Mesothelial cell of epicardium (in vitro differentiated cells): ENCODE data around the gene SEMA5B. TPM values are rescaled to one million over a fixed set of nuclear protein-coding genes. Genes with fewer than 3 reads are reported as not detected.

Experiments
- DNase-seq, 2 experiments: peaks; one replicate each; pipeline ENCODE4 v3.0.0; 2021; ENCODE audit warnings: low spot score in 2 of 2; ENCODE audit not compliant: unreplicated experiment in 2 of 2
- H3K27ac Mint-ChIP-seq: 2 replicates; pipeline ENCODE4 v1.8.0; 2021; ENCODE audit warnings: mixed read lengths
- H3K27me3 Mint-ChIP-seq: 2 replicates; pipeline ENCODE4 v1.8.0; 2021; ENCODE audit warnings: low read depth, mixed read lengths
- H3K36me3 Mint-ChIP-seq: 2 replicates; pipeline ENCODE4 v1.8.0; 2021; ENCODE audit warnings: mixed read lengths
- H3K4me1 Mint-ChIP-seq: 2 replicates; pipeline ENCODE4 v1.8.0; 2021; ENCODE audit warnings: mixed read lengths
- H3K4me3 Mint-ChIP-seq: 2 replicates; pipeline ENCODE4 v1.8.0; 2021; ENCODE audit warnings: mild to moderate bottlenecking, moderate library complexity, mixed read lengths
- H3K9me3 Mint-ChIP-seq: 2 replicates; pipeline ENCODE4 v1.8.0; 2021; ENCODE audit warnings: mixed read lengths
- CTCF ChIP-seq: fragments of 200-600 bp; sonication (generic); IDR thresholded peaks from one replicate; pipeline ENCODE4 v1.5.0; 2021; ENCODE audit warnings: antibody characterized with exemption; ENCODE audit not compliant: unreplicated experiment
- total RNA-seq: library from RNA; stranded (reverse); gene quantifications from 3 replicates; pipeline ENCODE4 v1.2.1, GENCODE V29; 2021

SEMA5B gene
- total RNA-seq, 1 donor from 2014 or later: 0.27 TPM

- Mint-ChIP-seq H3K4me1 (no peaks in the 10 kb centered on the region), H3K9me3 (no peaks in the 10 kb centered on the region), H3K4me3 (no peak overlapping the region), H3K36me3 (no peaks in the 10 kb centered on the region), H3K27me3 (peaks cover 74% of the 10 kb centered on the region), H3K27ac (no peak overlapping the region)
- no peak for DNase-seq
- no peak for TF ChIP-seq CTCF
These were observed 23.2 kb downstream of the SEMA5B start for GRCh38 chr3:123004201-123004918.

GRCh38 chr3:123002749-123003497, 24.6 kb downstream of the SEMA5B start:
- H3K9me3 Mint-ChIP-seq: no peaks in the 10 kb centered on the region
- H3K4me1 Mint-ChIP-seq: no peaks in the 10 kb centered on the region
- H3K27ac Mint-ChIP-seq: no peak overlapping the region
- no peak overlapping the region for H3K4me3 Mint-ChIP-seq
- H3K27me3 Mint-ChIP-seq: peaks cover 65% of the 10 kb centered on the region
- H3K36me3 Mint-ChIP-seq: no peaks in the 10 kb centered on the region
- TF ChIP-seq CTCF: no peak
- DNase-seq: no peak

- Mint-ChIP-seq H3K9me3 (no peaks in the 10 kb centered on the region), H3K27ac (no peak overlapping the region), H3K27me3 (peaks cover 60% of the 10 kb centered on the region), H3K4me1 (peaks cover 1% of the 10 kb centered on the region), H3K36me3 (no peaks in the 10 kb centered on the region), H3K4me3 (no peak overlapping the region)
- no peak for TF ChIP-seq CTCF
- DNase-seq: no peak
These were observed 25.3 kb downstream of the SEMA5B start for GRCh38 chr3:123002100-123002748.

- Mint-ChIP-seq H3K4me1 (peaks cover 15% of the 10 kb centered on the region), H3K4me3 (no peak overlapping the region), H3K9me3 (no peaks in the 10 kb centered on the region), H3K27me3 (peaks cover 48% of the 10 kb centered on the region), H3K27ac (no peak overlapping the region), H3K36me3 (no peaks in the 10 kb centered on the region)
- no peak for DNase-seq
- TF ChIP-seq CTCF: no peak
These were observed 28.7 kb downstream of the SEMA5B start for GRCh38 chr3:122998856-122999255.

GRCh38 chr3:122998206-122998605, 29.4 kb downstream of the SEMA5B start:
- no peak for DNase-seq
- H3K4me1 Mint-ChIP-seq: peaks cover 15% of the 10 kb centered on the region
- no peaks in the 10 kb centered on the region for H3K9me3 Mint-ChIP-seq
- H3K27me3 Mint-ChIP-seq: peaks cover 51% of the 10 kb centered on the region
- no peaks in the 10 kb centered on the region for H3K36me3 Mint-ChIP-seq
- H3K4me3 Mint-ChIP-seq: no peak overlapping the region
- no peak for TF ChIP-seq CTCF
- no peak overlapping the region for H3K27ac Mint-ChIP-seq
